GM20431 (cell line): ENCODE measurements around the gene B3GNT9.

Experiments used
- in situ Hi-C: fragments of 300-500 bp; cut with MseI, MboI; formaldehyde crosslinking; loops from one replicate; pipeline ENCODE4 v1.15.0; 2020; ENCODE audit warnings: low sequenced_read_pairs; ENCODE audit not compliant: unreplicated experiment

Gene B3GNT9

GRCh38 chr16:67186550-67186950, 35.8 kb upstream of the B3GNT9 start:
- in situ Hi-C loops: no loop called here

GRCh38 chr16:67185651-67186134, 34.9 kb upstream of the B3GNT9 start:
- in situ Hi-C loops: no loop called here

GRCh38 chr16:67184995-67185650, 34.3 kb upstream of the B3GNT9 start:
- in situ Hi-C loops: no loop called here

GRCh38 chr16:67184453-67184994, 33.7 kb upstream of the B3GNT9 start:
- in situ Hi-C loops: no loop called here

- in situ Hi-C loops: no loop called here
Observed at GRCh38 chr16:67183627-67184452, 33.0 kb upstream of the B3GNT9 start, which contains the start of gene MATCAP1. MATCAP1 (minus strand) TSS chr16:67183963; CDS start chr16:67180610, 3,353 bp downstream.

- in situ Hi-C loops: no loop called here
Observed at GRCh38 chr16:67183284-67183626, 32.5 kb upstream of the B3GNT9 start.

GRCh38 chr16:67182288-67182687, 31.5 kb upstream of the B3GNT9 start:
- in situ Hi-C loops: no loop called here

- in situ Hi-C loops: no loop called here
Observed at GRCh38 chr16:67181346-67181745, 30.5 kb upstream of the B3GNT9 start.

GRCh38 chr16:67180166-67180565, 29.4 kb upstream of the B3GNT9 start:
- in situ Hi-C loops: no loop called here

GRCh38 chr16:67179421-67180080, 28.8 kb upstream of the B3GNT9 start:
- in situ Hi-C loops: no loop called here

- in situ Hi-C loops: no loop called here
Observed at GRCh38 chr16:67177743-67178699, 27.2 kb upstream of the B3GNT9 start.

GRCh38 chr16:67176662-67177061, 25.9 kb upstream of the B3GNT9 start:
- in situ Hi-C loops: no loop called here

- in situ Hi-C loops: no loop called here
Observed at GRCh38 chr16:67174706-67175231, 24.0 kb upstream of the B3GNT9 start.

GRCh38 chr16:67173808-67174705, 23.3 kb upstream of the B3GNT9 start:
- in situ Hi-C loops: no loop called here

GRCh38 chr16:67173323-67173722, 22.5 kb upstream of the B3GNT9 start:
- in situ Hi-C loops: no loop called here

- in situ Hi-C loops: no loop called here
Observed at GRCh38 chr16:67170949-67171649, 20.3 kb upstream of the B3GNT9 start.

GRCh38 chr16:67170168-67170948, 19.6 kb upstream of the B3GNT9 start, which contains the start of gene NOL3:
NOL3 (plus strand) TSS chr16:67170538.
- in situ Hi-C loops: no loop called here
